HUES6 (cell line): ENCODE results near the gene C1S.

ENCODE experiments used
- H3K27ac ChIP-seq: 2 replicates; pipeline ENCODE4 v1.7.0; 2013; ENCODE audit warnings: low read depth, mild to moderate bottlenecking, low read length, inconsistent platforms
- H3K27me3 ChIP-seq: 2 replicates; pipeline ENCODE4 v1.6.1; 2013; ENCODE audit warnings: low read length; ENCODE audit not compliant: control insufficient read depth, insufficient read depth
- H3K36me3 ChIP-seq: 2 replicates; pipeline ENCODE4 v1.6.1; 2013; ENCODE audit warnings: low read length; ENCODE audit not compliant: control insufficient read depth, insufficient read depth
- H3K4me1 ChIP-seq: 2 replicates; pipeline ENCODE4 v1.6.1; 2013; ENCODE audit warnings: low read length; ENCODE audit not compliant: control insufficient read depth, insufficient read depth
- H3K4me3 ChIP-seq: 2 replicates; pipeline ENCODE4 v1.5.1; 2013; ENCODE audit warnings: low read depth, low read length
- H3K9ac ChIP-seq: one replicate; pipeline ENCODE4 v1.6.1; 2013; ENCODE audit warnings: mild to moderate bottlenecking, low read length
- H3K9me3 ChIP-seq: 2 replicates; pipeline ENCODE4 v1.6.1; 2013; ENCODE audit warnings: low read depth, low read length; ENCODE audit not compliant: control insufficient read depth, insufficient read depth

C1S gene

GRCh38 chr12:7075939-7076338, 15.4 kb downstream of the C1S start:
- H3K27me3 ChIP-seq = no peaks in the 10 kb centered on the region; the same call in 1 of the 2 replicates
- no peaks in the 10 kb centered on the region for H3K36me3 ChIP-seq
- no peak overlapping the region for H3K27ac ChIP-seq
- no peaks in the 10 kb centered on the region for H3K4me1 ChIP-seq
- no peaks in the 10 kb centered on the region for H3K9me3 ChIP-seq
- no peak overlapping the region for H3K4me3 ChIP-seq
- H3K9ac ChIP-seq = no peak overlapping the region

GRCh38 chr12:7076493-7076892, 16.0 kb downstream of the C1S start:
- no peak overlapping the region for H3K27ac ChIP-seq

GRCh38 chr12:7078163-7078562, 17.6 kb downstream of the C1S start:
- Histone ChIP-seq H3K9me3 (no peaks in the 10 kb centered on the region; the same call in 1 of the 2 replicates), H3K27me3 (no peaks in the 10 kb centered on the region; the same call in 1 of the 2 replicates), H3K27ac (no peak overlapping the region), H3K36me3 (peaks cover 2% of the 10 kb centered on the region; the same call in 1 of the 2 replicates), H3K4me1 (no peaks in the 10 kb centered on the region), H3K9ac (no peak overlapping the region), H3K4me3 (no peak overlapping the region)

More at GRCh38 chr12:7076493-7076892, 16.0 kb downstream of the C1S start:
- H3K27me3 ChIP-seq = no peaks in the 10 kb centered on the region; the same call in 1 of the 2 replicates
- H3K9ac ChIP-seq = no peak overlapping the region
- H3K4me1 ChIP-seq = no peaks in the 10 kb centered on the region
- no peaks in the 10 kb centered on the region for H3K9me3 ChIP-seq
- no peak overlapping the region for H3K4me3 ChIP-seq
- H3K36me3 ChIP-seq = no peaks in the 10 kb centered on the region

GRCh38 chr12:7079826-7080125, 19.3 kb downstream of the C1S start:
- no peak overlapping the region for H3K9ac ChIP-seq
- H3K36me3 ChIP-seq = peaks cover 5% of the 10 kb centered on the region; the same call in 1 of the 2 replicates
- no peak overlapping the region for H3K4me3 ChIP-seq
- no peaks in the 10 kb centered on the region; the same call in 1 of the 2 replicates for H3K27me3 ChIP-seq
- H3K27ac ChIP-seq = no peak overlapping the region
- H3K9me3 ChIP-seq = peaks cover 4% of the 10 kb centered on the region; the same call in 1 of the 2 replicates
- no peaks in the 10 kb centered on the region for H3K4me1 ChIP-seq

GRCh38 chr12:7081037-7081436, 20.5 kb downstream of the C1S start:
- H3K27me3 ChIP-seq = no peaks in the 10 kb centered on the region
- H3K9ac ChIP-seq = no peak overlapping the region
- peaks cover 7% of the 10 kb centered on the region; the same call in 1 of the 2 replicates for H3K36me3 ChIP-seq
- no peak overlapping the region for H3K4me3 ChIP-seq
- no peak overlapping the region for H3K27ac ChIP-seq
- no peaks in the 10 kb centered on the region for H3K4me1 ChIP-seq
- peaks cover 7% of the 10 kb centered on the region; the same call in 1 of the 2 replicates for H3K9me3 ChIP-seq

- H3K36me3 ChIP-seq = peaks cover 7% of the 10 kb centered on the region; the same call in 1 of the 2 replicates
- no peak overlapping the region for H3K9ac ChIP-seq
- peaks cover 7% of the 10 kb centered on the region; the same call in 1 of the 2 replicates for H3K9me3 ChIP-seq
- H3K27ac ChIP-seq = no peak overlapping the region
- no peak overlapping the region for H3K4me3 ChIP-seq
- H3K4me1 ChIP-seq = no peaks in the 10 kb centered on the region
- H3K27me3 ChIP-seq = no peaks in the 10 kb centered on the region
Observed at GRCh38 chr12:7083125-7083524, 22.6 kb downstream of the C1S start.

- Histone ChIP-seq H3K9ac (no peak overlapping the region), H3K4me1 (peaks cover 25% of the 10 kb centered on the region), H3K36me3 (peaks cover 3% of the 10 kb centered on the region; the same call in 1 of the 2 replicates), H3K9me3 (peaks cover 7% of the 10 kb centered on the region; the same call in 1 of the 2 replicates), H3K27me3 (no peaks in the 10 kb centered on the region), H3K27ac (no peak overlapping the region), H3K4me3 (no peak overlapping the region)
Observed at GRCh38 chr12:7089196-7089871, 28.8 kb downstream of the C1S start.

- Histone ChIP-seq H3K9ac (no peak overlapping the region), H3K4me3 (peak overlapping the region; percentile 10; the same call in 1 of the 2 replicates)
Observed at GRCh38 chr12:7090222-7090998, 29.9 kb downstream of the C1S start.

GRCh38 chr12:7091171-7091570, 30.7 kb downstream of the C1S start:
- Histone ChIP-seq H3K9me3 (no peaks in the 10 kb centered on the region), H3K4me3 (no peak overlapping the region), H3K9ac (no peak overlapping the region), H3K27ac (no peak overlapping the region), H3K36me3 (no peaks in the 10 kb centered on the region), H3K27me3 (no peaks in the 10 kb centered on the region), H3K4me1 (peaks cover 31% of the 10 kb centered on the region)

More at GRCh38 chr12:7090222-7090998, 29.9 kb downstream of the C1S start:
- no peaks in the 10 kb centered on the region for H3K9me3 ChIP-seq
- H3K27me3 ChIP-seq = no peaks in the 10 kb centered on the region
- no peaks in the 10 kb centered on the region for H3K36me3 ChIP-seq
- peaks cover 26% of the 10 kb centered on the region for H3K4me1 ChIP-seq
- H3K27ac ChIP-seq = no peak overlapping the region

- no peaks in the 10 kb centered on the region for H3K27me3 ChIP-seq
- peak overlapping the region; percentile 47; the same call in 1 of the 2 replicates for H3K4me3 ChIP-seq
- H3K4me1 ChIP-seq = peaks cover 31% of the 10 kb centered on the region
- H3K9me3 ChIP-seq = no peaks in the 10 kb centered on the region
- H3K36me3 ChIP-seq = no peaks in the 10 kb centered on the region
- H3K9ac ChIP-seq = peak overlapping the region; percentile 12
- H3K27ac ChIP-seq = no peak overlapping the region
Observed at GRCh38 chr12:7091660-7092228, 31.2 kb downstream of the C1S start.
